GM12891 (cell line): ENCODE results near the gene CHMP1A.

Source experiments
- POLR2A ChIP-seq: IDR thresholded peaks from 2 replicates; pipeline ENCODE4 v1.6.1; 2011; ENCODE audit warnings: low read depth, low read length, control low read depth
- POLR2AphosphoS5 ChIP-seq: IDR thresholded peaks from 2 replicates; pipeline ENCODE4 v1.6.1; 2011; ENCODE audit warnings: low read depth, low read length, control low read depth
- TAF1 ChIP-seq: IDR thresholded peaks from 2 replicates; pipeline ENCODE4 v1.6.1; 2011; ENCODE audit warnings: low read depth, low read length, control low read depth

DNA sequence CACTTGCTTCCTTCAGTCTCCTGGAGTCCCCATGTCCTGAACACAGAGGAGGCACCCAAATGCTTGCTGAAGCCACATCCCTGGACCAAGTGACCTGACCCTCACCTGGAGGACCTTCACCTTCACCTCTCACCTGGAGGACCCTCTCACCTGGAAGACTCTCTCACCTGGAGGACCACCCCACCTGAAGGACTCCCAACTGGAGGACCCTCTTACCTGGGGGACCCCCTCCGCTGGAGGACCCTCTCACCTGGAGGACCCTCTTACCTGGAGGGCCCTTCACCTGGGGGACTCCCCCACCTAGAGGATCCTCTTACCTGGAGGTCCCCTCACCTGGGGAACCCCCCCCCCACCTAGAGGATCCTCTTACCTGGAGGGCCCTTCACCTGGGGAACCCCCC is 28.4 kb upstream of the CHMP1A start:
- TF ChIP-seq POLR2A (no peak), POLR2AphosphoS5 (no peak), TAF1 (no peak)
